GM19099 (cell line): ENCODE measurements around the gene KCNMB2.

Experiments used
- POLR2A ChIP-seq: IDR thresholded peaks from 3 replicates; pipeline ENCODE4 v1.6.1; 2011; ENCODE audit warnings: low read depth; ENCODE audit not compliant: insufficient read length; ENCODE audit errors: extremely low read depth

The KCNMB2 gene

GRCh38 chr3:178586076-178586475 lies 49.8 kb downstream of the KCNMB2 start:
- no peak for TF ChIP-seq POLR2A

- no peak for TF ChIP-seq POLR2A
Observed at GRCh38 chr3:178588628-178589027, 52.4 kb downstream of the KCNMB2 start.

- no peak for TF ChIP-seq POLR2A
Observed at GRCh38 chr3:178593786-178594185, 57.5 kb downstream of the KCNMB2 start.

GRCh38 chr3:178597371-178597770 lies 61.1 kb downstream of the KCNMB2 start:
- no peak for TF ChIP-seq POLR2A

GRCh38 chr3:178602856-178603255 lies 66.6 kb downstream of the KCNMB2 start:
- no peak for TF ChIP-seq POLR2A

- no peak for TF ChIP-seq POLR2A
Observed at GRCh38 chr3:178603735-178604134, 67.5 kb downstream of the KCNMB2 start.

GRCh38 chr3:178618197-178618596 lies 82.0 kb downstream of the KCNMB2 start:
- no peak for TF ChIP-seq POLR2A

GRCh38 chr3:178618896-178619295 lies 82.7 kb downstream of the KCNMB2 start:
- no peak for TF ChIP-seq POLR2A

GRCh38 chr3:178623666-178624255 lies 87.5 kb downstream of the KCNMB2 start:
- no peak for TF ChIP-seq POLR2A

- TF ChIP-seq POLR2A = no peak
Observed at GRCh38 chr3:178624276-178624675, 88.0 kb downstream of the KCNMB2 start.

GRCh38 chr3:178625053-178625600 lies 88.9 kb downstream of the KCNMB2 start:
- no peak for TF ChIP-seq POLR2A

GRCh38 chr3:178628037-178628436 lies 91.8 kb downstream of the KCNMB2 start:
- no peak for TF ChIP-seq POLR2A

GRCh38 chr3:178629430-178630178 lies 93.4 kb downstream of the KCNMB2 start:
- no peak for TF ChIP-seq POLR2A

GRCh38 chr3:178631950-178632349 lies 95.7 kb downstream of the KCNMB2 start:
- no peak for TF ChIP-seq POLR2A

- TF ChIP-seq POLR2A = no peak
Observed at GRCh38 chr3:178634975-178635374, 98.7 kb downstream of the KCNMB2 start.

GRCh38 chr3:178637802-178638201 lies 101.6 kb downstream of the KCNMB2 start:
- TF ChIP-seq POLR2A = no peak
